NCI-H446 treated with DMSO at 0.1 percent for 48 hours (cell line): ENCODE results near the gene DLG2.
"Not testable (repeated sequence)": the region's sequence is repeated elsewhere in the genome, so short reads cannot be mapped to it uniquely, and the experiment has no call there.

ENCODE experiments used
- DNase-seq: peaks from one replicate; lab custom pipeline; 2025; lab: John Stamatoyannopoulos, UW

Gene DLG2

DNA sequence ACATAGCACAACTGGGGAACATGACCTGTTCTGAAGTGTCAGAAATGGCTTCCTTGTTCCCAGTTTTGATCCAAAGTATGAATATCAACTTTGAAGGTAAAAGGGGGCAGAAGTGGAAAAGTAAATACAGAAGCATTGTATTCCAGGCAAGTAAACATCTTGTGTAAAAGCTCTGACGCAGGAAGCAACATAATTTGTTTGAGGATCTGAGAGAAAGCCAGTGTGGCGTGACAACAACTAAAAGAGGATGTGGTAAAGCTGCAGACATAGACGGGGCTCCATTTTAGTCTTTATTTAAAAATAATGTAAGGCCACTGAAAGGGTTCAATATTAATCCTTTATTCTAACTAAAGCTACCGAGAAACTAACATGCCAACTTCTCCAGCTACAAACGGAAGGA is 310.2 kb downstream of the DLG2 start:
- no peak for DNase-seq

DNA sequence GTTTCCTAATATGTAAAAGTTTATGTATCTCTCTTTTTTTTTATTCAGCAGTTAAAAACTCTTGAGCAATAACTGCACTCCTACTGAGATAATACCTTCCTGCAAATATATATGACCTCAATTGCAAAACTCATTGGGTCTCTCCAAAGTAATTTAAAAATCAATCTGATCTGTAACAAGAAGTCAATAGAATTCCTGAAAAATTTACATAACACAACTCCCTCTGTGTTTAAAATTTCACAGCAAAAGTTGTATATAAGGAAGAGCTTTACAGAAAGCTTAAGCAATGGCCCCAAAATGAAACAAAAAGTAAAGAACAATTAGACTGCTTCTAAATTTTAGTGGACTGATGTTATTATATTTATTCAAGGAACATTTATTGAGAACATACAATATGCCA is 313.4 kb downstream of the DLG2 start:
- no peak for DNase-seq

DNA sequence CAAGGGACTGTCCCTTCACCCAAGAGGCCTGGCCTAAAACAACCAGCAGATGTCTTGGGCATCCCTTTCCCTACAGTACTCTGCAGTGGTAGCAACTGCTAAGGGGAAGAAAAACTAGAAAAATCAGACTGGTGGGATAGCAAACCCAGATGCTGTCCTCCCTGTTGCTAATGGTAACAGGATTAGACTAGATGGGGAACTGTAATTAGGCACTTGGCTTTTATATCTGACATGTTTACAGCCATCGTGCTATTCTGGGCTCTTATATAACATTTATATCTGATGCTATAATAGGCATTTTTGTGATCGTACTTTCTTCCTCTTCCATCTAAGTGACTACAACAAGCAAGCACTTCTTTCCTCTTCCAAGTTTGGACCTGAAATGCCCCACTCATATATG is 316.7 kb downstream of the DLG2 start:
- no peak for DNase-seq

DNA sequence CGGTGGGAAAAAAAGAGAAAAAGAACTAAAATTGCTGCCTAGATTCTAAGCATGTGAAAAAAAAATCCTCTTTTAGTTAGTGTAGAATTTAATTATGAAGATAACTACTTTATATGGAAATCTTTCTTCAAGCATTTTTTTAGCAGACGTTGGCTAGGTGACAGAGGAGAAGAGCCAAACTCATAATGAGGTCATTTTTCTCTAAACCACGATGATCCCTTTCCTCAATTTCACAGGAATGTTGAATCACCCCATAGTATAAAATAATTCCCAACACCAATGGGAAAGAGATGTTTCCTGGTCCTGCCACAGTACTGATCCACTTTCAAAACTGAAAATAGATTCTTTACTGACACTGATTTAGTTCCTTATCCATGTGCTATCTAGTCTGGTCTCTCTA is 319.8 kb downstream of the DLG2 start:
- no peak for DNase-seq

DNA sequence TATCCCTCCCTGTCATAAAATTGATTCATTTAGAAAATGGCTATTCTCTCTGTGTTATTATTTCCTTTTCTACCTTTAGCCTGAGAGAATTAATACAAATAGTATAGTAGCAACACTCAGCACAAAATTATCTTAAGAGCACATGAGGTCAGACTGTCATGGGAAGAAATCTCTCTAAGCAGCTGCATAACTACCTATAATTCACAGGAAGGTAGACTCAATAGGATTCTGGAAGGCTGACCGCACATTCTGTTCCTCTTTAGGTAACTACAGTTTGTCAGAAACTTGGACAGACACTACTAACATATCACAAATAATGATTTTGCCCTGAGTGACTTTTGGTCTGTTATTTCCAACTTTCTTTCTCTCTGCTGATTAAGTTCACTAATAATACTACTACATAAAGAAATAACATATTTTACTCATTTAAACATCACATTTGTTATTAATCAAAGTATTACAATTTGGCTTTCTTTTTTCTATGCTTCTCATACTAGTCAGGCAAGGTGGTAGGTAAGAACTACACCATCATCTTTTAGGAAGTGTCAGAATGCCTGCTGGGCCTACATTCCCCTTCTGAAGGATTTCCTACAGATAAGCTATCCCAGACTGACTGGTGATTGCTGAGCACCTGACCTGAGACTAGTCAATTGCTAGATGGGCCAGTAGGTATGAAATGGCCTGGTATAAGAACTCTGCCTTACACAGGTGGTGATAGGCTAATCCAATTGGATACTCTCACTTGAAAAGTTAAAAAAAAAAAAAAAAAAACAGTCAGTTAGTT is 325.1 kb downstream of the DLG2 start:
- no peak for DNase-seq

GRCh38 chr11:85299258-85299942 is 327.7 kb downstream of the DLG2 start:
- DNase-seq: no peak

- DNase-seq: no peak
Measured at GRCh38 chr11:85295694-85296271, 331.4 kb downstream of the DLG2 start.

DNA sequence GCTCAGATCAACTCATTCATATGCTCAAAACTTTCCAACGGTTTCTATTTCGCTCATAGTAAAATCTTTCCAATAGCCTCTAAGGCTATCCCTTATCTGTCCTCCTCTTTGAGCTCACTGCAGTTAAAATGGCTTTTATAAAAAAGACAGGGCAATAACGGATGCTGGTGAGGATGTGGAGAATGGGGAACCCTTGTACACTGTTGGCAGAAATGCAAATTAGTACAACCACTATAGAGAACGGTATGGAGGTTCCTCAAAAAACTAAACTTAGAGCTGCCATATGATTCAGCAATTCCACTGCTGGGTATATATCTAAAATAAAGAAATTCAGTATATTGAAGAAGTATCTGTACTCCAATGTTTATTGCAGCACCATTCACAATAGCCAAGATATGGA is 345.6 kb downstream of the DLG2 start:
- DNase-seq: no peak

DNA sequence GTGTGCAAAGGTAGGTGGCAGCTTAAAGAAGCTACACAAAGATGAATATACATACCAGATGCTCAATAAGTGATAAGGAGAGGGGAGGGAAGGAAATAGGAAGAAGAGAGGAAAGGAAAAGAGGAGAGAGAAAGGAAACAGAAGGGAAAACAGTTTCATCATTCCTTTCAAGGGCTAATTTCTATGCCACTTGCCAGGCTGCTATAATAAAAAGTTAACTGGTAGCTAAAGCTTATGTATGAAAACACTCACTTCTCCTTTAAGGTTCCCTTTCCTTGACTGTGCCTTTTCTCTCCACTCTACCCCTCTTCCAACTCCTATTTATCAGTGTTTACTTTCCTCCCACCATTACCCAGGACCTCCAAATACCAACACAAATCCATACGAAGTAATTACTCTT is 347.9 kb downstream of the DLG2 start:
- no peak for DNase-seq

DNA sequence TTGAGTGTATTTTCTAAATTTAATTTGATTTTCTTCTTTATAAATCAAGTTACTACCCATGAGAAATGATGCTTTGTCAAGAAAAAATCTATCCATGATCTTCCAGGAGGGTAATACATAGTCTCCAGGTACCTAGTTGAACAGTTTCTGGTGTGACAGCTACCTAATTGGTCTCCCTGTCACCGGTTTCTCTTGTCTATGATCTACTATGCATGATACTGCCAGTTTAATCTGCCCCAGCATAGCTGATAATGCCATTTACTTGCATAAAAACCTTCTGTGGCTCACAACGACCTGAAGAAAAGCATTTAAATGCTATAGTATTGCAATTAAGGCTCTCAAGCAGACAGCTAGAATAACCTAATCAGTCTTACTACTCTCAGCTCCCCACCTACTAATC is 349.5 kb downstream of the DLG2 start:
- DNase-seq: no peak

DNA sequence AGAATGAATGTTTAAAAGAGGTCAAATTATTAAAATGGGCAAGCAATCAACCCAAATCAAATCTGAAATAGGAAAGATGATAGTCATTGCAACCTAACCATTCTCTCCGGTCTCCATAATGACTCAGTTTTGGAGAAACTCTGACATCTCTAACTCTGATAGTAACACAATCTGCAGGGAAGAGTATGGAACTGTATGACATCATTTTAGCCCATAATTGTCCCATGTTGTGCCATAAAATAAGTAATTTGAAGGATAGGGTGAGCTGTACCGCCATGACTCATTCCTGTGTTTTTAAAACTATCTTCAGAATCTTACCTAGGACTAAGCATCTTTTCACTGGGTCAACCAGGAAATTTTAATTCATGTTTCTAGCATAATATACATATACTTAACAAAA is 350.8 kb downstream of the DLG2 start:
- DNase-seq: no peak

GRCh38 chr11:85270315-85270714 is 356.8 kb downstream of the DLG2 start:
- DNase-seq: not testable (repeated sequence)

- DNase-seq: no peak
Measured at GRCh38 chr11:85269109-85269508, 358.0 kb downstream of the DLG2 start.

DNA sequence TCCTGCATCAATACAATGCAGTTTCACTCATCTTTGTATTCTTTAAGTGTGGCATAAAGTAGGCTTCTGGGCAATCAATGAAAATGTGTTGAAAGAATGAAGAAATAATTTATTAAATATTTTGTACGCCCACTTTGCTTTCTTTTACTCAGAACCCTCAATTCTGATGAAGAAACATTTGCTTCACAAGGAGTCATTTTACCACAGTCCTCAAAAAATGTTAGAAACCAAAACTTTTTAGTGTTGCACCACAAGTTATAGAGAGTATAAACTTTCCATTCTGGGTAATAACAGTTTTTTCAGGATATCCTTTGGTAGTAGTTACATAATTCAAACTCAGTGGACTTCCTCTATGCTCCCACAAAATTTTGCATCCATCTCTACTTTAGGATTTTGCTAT is 360.5 kb downstream of the DLG2 start:
- DNase-seq: no peak

DNA sequence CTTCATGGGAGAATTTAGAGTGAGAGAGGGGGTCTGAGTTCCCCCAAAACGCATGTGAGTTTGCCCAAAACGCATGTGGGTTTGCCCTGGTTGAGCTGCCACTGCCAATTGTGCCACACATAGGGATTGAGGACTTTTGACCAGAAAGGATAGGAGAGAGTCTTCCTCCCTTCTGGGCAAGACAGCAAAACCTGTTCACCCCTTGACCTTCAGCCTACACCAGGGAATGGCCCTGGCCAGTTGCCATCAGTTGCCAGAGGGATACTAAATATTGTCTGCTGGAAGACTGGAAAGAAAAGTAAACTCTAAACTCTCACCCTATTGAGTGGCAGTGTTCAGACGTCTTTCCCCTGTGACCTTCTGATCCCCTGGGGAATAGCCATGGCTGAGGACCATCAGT is 363.8 kb downstream of the DLG2 start:
- DNase-seq: no peak

- no peak for DNase-seq
Measured at GRCh38 chr11:85257837-85258236, 369.3 kb downstream of the DLG2 start.

- DNase-seq: no peak
Measured at GRCh38 chr11:85256433-85256832, 370.7 kb downstream of the DLG2 start.

DNA sequence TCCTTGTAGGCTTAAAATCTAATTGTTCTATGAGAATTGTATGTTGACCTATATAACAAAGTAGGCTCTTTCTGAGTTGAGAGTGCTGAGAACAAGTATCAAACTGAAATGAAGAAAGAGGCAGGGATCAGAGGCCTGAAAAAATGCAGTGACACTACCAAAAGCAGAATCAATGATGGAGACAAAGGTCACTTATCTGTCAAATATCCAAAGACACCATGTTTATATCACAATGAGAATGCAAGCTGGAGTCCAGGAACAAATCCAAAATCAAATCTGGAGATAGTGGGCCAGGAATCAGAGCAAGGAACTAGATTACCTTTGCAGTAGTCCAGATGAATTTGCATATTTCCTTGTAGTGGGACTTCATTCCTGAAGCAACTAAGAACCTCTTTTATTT is 377.7 kb downstream of the DLG2 start:
- no peak for DNase-seq

GRCh38 chr11:85247797-85248196 is 379.3 kb downstream of the DLG2 start:
- no peak for DNase-seq

GRCh38 chr11:85238906-85239305 is 388.2 kb downstream of the DLG2 start:
- no peak for DNase-seq

GRCh38 chr11:85238038-85238437 is 389.1 kb downstream of the DLG2 start:
- DNase-seq: not testable (repeated sequence)

- DNase-seq: no peak
Measured at GRCh38 chr11:85236211-85236610, 390.9 kb downstream of the DLG2 start.

DNA sequence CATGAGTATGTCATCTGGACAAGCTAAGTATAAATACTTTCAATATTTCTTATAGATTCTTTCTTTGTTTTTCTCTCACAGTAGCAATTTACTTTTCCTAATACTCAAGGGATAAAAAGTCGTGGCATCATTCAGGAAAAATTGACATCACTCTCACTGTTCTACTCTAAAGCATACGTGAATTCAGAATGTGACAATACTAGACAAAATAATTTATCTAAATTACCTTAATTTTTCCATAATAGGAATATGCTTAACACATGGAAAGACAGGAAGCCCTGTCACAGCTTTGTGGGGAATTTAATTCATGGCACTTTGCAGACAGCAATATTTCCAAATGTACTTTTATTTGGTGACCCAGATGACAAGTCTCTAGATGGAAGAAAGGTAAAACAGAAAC is 394.6 kb downstream of the DLG2 start:
- DNase-seq: no peak
